Liver (tissue), 9 donors: Measurements from ENCODE around the gene YY1. TPM values are rescaled to one million over a fixed set of nuclear protein-coding genes. Genes with fewer than 3 reads are reported as not detected.

Source experiments
- DNase-seq: peaks from one replicate; pipeline ENCODE4 v3.0.0-alpha.2; 2017; ENCODE audit warnings: low spot score
- H3K27ac ChIP-seq, 2 donors: one replicate each; pipeline ENCODE4 v1.7.0; 2013; ENCODE audit warnings: inconsistent platforms in 2 of 2, low read length in 2 of 2, control low read depth in 1 of 2, low read depth in 1 of 2, mild to moderate bottlenecking in 1 of 2
- H3K27me3 ChIP-seq, 4 donors: one replicate each; pipeline versions ENCODE4 v1.6.1 to v1.7.0; 2013; ENCODE audit warnings: low read length in 3 of 4, inconsistent platforms in 1 of 4, mild to moderate bottlenecking in 1 of 4, moderate library complexity in 1 of 4; ENCODE audit not compliant: control insufficient read depth in 4 of 4, insufficient read depth in 4 of 4
- H3K36me3 ChIP-seq, 4 donors: one replicate each; pipeline versions ENCODE4 v1.6.1 to v1.7.0; 2013; ENCODE audit warnings: low read length in 3 of 4, mild to moderate bottlenecking in 3 of 4, low read depth in 1 of 4, moderate library complexity in 1 of 4; ENCODE audit not compliant: control insufficient read depth in 4 of 4, insufficient read depth in 3 of 4
- H3K4me1 ChIP-seq, 4 donors: one replicate each; pipeline versions ENCODE4 v1.6.1 to v1.7.0; 2013; ENCODE audit warnings: low read length in 3 of 4, mild to moderate bottlenecking in 3 of 4, moderate library complexity in 1 of 4; ENCODE audit not compliant: control insufficient read depth in 4 of 4, insufficient read depth in 4 of 4
- H3K4me3 ChIP-seq, 3 donors: one replicate each; pipeline versions ENCODE4 v1.6.1 to v1.7.0; 2013; ENCODE audit warnings: low read length in 3 of 3, control low read depth in 1 of 3, low read depth in 1 of 3, mild to moderate bottlenecking in 1 of 3
- H3K9ac ChIP-seq, 2 donors: one replicate each; pipeline ENCODE4 v1.7.0; 2013; ENCODE audit warnings: low read length in 2 of 2, mild to moderate bottlenecking in 2 of 2, moderate library complexity in 2 of 2, control low read depth in 1 of 2, low read depth in 1 of 2
- H3K9me3 ChIP-seq, 4 donors: one replicate each; pipeline versions ENCODE4 v1.6.1 to v1.7.0; 2013; ENCODE audit warnings: low read length in 3 of 4; ENCODE audit not compliant: control insufficient read depth in 4 of 4
- FOXA1 ChIP-seq: IDR thresholded peaks from 2 replicates; pipeline ENCODE4 v1.6.1; 2016; ENCODE audit warnings: antibody characterized with exemption
- GABPA ChIP-seq, 2 donors: IDR thresholded peaks in 1 of 2; conservative IDR thresholded peaks in 1 of 2; 2 replicates each; pipeline ENCODE4 v1.6.1; 2016; ENCODE audit warnings: antibody characterized with exemption in 2 of 2, mild to moderate bottlenecking in 1 of 2, moderate library complexity in 1 of 2
- HNF4G ChIP-seq: IDR thresholded peaks from 2 replicates; pipeline ENCODE4 v1.6.1; 2016; ENCODE audit warnings: antibody characterized with exemption
- MAX ChIP-seq: IDR thresholded peaks from 2 replicates; pipeline ENCODE4 v1.6.1; 2016; ENCODE audit warnings: antibody characterized with exemption
- RAD21 ChIP-seq, 2 donors: IDR thresholded peaks; 2 replicates each; pipeline ENCODE4 v1.6.1; 2016; ENCODE audit warnings: antibody characterized with exemption in 2 of 2, mild to moderate bottlenecking in 2 of 2
- REST ChIP-seq: IDR thresholded peaks from 2 replicates; pipeline ENCODE4 v1.6.1; 2016; ENCODE audit warnings: antibody characterized with exemption, mild to moderate bottlenecking
- SP1 ChIP-seq: IDR thresholded peaks from 2 replicates; pipeline ENCODE4 v1.6.1; 2018; ENCODE audit warnings: antibody characterized with exemption, mild to moderate bottlenecking
- TAF1 ChIP-seq: conservative IDR thresholded peaks from 2 replicates; pipeline ENCODE4 v1.6.1; 2016; ENCODE audit warnings: antibody characterized with exemption, mild to moderate bottlenecking
- YY1 ChIP-seq: IDR thresholded peaks from 2 replicates; pipeline ENCODE4 v1.6.1; 2016; ENCODE audit warnings: antibody characterized with exemption, mild to moderate bottlenecking
- WGBS: extraction: QIAGEN DNeasy Blood & Tissue Kit; methylation state at CpG from one replicate; pipeline ENCODE4 v1.1.7; 2013; 5-methylcytosine and 5-hydroxymethylcytosine counted together
- polyA plus RNA-seq, 2 donors: library from polyadenylated mRNA; stranded (reverse) in 1 of 2; unstranded in 1 of 2; fragments of 200-250 nt in 1 of 2; fragments of >200 nt in 1 of 2; fragmentation: Nextera tagmentation in 1 of 2; extraction: Ambion mirVana in 1 of 2; gene quantifications; one replicate each; pipeline versions ENCODE4 v1.2.1 to v1.2.3, GENCODE V29; 2013 to 2015
- total RNA-seq, 2 donors: library from RNA; depleted of rRNA; stranded (reverse); fragments of >200 nt; gene quantifications; one replicate each; pipeline ENCODE4 v1.2.3, GENCODE V29; 2014
- donor health status: healthy.
- donor health status: healthy.
- donor health status: healthy.
- donor health status: healthy.
- donor health status: healthy.

YY1 gene
- total and polyA plus RNA-seq, 4 donors: 15.8 to 37.4 (median 28.8) TPM

- no peaks in the 10 kb centered on the region for H3K36me3 ChIP-seq
- H3K4me1 ChIP-seq: peaks cover 5 to 36% (median 27%) of the 10 kb centered on the region in 4 donors
- 13% methylated on average over 23 of the region's 23 CpGs for WGBS
- no peaks in the 10 kb centered on the region for H3K27me3 ChIP-seq
- H3K9ac ChIP-seq: no peak overlapping the region
- H3K4me3 ChIP-seq: peak overlapping the region in 1 of 3 donors; percentile 82
- no peaks in the 10 kb centered on the region for H3K9me3 ChIP-seq
- H3K27ac ChIP-seq: peak overlapping the region in 1 of 2 donors; percentile 53
- DNase-seq: no peak
- TF ChIP-seq TAF1: no peak
- no peak for TF ChIP-seq REST
- no peak for TF ChIP-seq HNF4G
- TF ChIP-seq FOXA1: no peak
- no peak for TF ChIP-seq YY1
- TF ChIP-seq SP1: no peak
- no peak for TF ChIP-seq RAD21 (IDR thresholded peaks at IDR 0.05)
- no peak for TF ChIP-seq MAX
These were observed 65.9 kb downstream of the YY1 start for GRCh38 chr14:100304825-100305323.

- no peak overlapping the region for H3K9ac ChIP-seq
- peaks cover 5 to 36% (median 27%) of the 10 kb centered on the region in 4 donors for H3K4me1 ChIP-seq
- peak overlapping the region in 2 of 3 donors; percentile 64 to 82 for H3K4me3 ChIP-seq
- H3K27ac ChIP-seq: peak overlapping the region; percentile 57 to 58
- no peaks in the 10 kb centered on the region for H3K36me3 ChIP-seq
- no peak for DNase-seq
- no peaks in the 10 kb centered on the region for H3K27me3 ChIP-seq
- under 1% methylated on average over 65 of the region's 65 CpGs for WGBS
- no peaks in the 10 kb centered on the region for H3K9me3 ChIP-seq
- TF ChIP-seq HNF4G (no peak), TAF1 (no peak), REST (no peak), GABPA (IDR thresholded peaks at IDR 0.05 in 1 of 2, conservative IDR thresholded peaks at IDR 0.05 in 1 of 2) (no peak), SP1 (no peak)
These were observed 66.6 kb downstream of the YY1 start for GRCh38 chr14:100305324-100306100.
